Nephron progenitor cell (in vitro differentiated cells): ENCODE results near the gene INSRR.

Source experiments
- DNase-seq: peaks from one replicate; pipeline ENCODE4 v3.0.0; 2021
- H3K27ac Mint-ChIP-seq: 2 replicates; pipeline ENCODE4 v1.8.0; 2021; ENCODE audit warnings: mild to moderate bottlenecking, moderate library complexity, mixed read lengths
- H3K27me3 Mint-ChIP-seq: 2 replicates; pipeline ENCODE4 v1.8.0; 2021; ENCODE audit warnings: mild to moderate bottlenecking, low read depth, mixed read lengths; ENCODE audit not compliant: poor library complexity
- H3K36me3 Mint-ChIP-seq: 2 replicates; pipeline ENCODE4 v1.8.0; 2021; ENCODE audit warnings: low read depth, mixed read lengths
- H3K4me1 Mint-ChIP-seq: 2 replicates; pipeline ENCODE4 v1.8.0; 2021; ENCODE audit warnings: mixed read lengths
- H3K4me3 Mint-ChIP-seq: 2 replicates; pipeline ENCODE4 v1.8.0; 2021; ENCODE audit warnings: mild to moderate bottlenecking, moderate library complexity, mixed read lengths
- H3K9me3 Mint-ChIP-seq: 2 replicates; pipeline ENCODE4 v1.8.0; 2021; ENCODE audit warnings: mild to moderate bottlenecking, moderate library complexity, mixed read lengths
- CTCF ChIP-seq: fragments of 200-600 bp; sonication (generic); IDR thresholded peaks from 2 replicates; pipeline ENCODE4 v1.5.0; 2021; ENCODE audit warnings: antibody characterized with exemption

INSRR gene

GRCh38 chr1:156899956-156900718, 41.2 kb upstream of the INSRR start:
- TF ChIP-seq CTCF = no peak
- Mint-ChIP-seq H3K9me3 (no peaks in the 10 kb centered on the region), H3K27me3 (peaks cover 12% of the 10 kb centered on the region), H3K4me1 (peaks cover 80% of the 10 kb centered on the region), H3K27ac (no peak overlapping the region), H3K36me3 (no peaks in the 10 kb centered on the region), H3K4me3 (no peak overlapping the region)
- no peak for DNase-seq

GRCh38 chr1:156898971-156899664, 40.2 kb upstream of the INSRR start:
- no peak for TF ChIP-seq CTCF
- Mint-ChIP-seq H3K36me3 (no peaks in the 10 kb centered on the region), H3K27ac (no peak overlapping the region), H3K4me1 (peaks cover 88% of the 10 kb centered on the region), H3K9me3 (no peaks in the 10 kb centered on the region), H3K4me3 (no peak overlapping the region), H3K27me3 (peaks cover 11% of the 10 kb centered on the region)
- no peak for DNase-seq

- H3K27me3 Mint-ChIP-seq = peaks cover 12% of the 10 kb centered on the region
- no peaks in the 10 kb centered on the region for H3K9me3 Mint-ChIP-seq
- TF ChIP-seq CTCF = no peak
- H3K4me1 Mint-ChIP-seq = peaks cover 82% of the 10 kb centered on the region
- H3K36me3 Mint-ChIP-seq = no peaks in the 10 kb centered on the region
- peak overlapping the region; percentile 32 for H3K4me3 Mint-ChIP-seq
- H3K27ac Mint-ChIP-seq = no peak overlapping the region
- no peak for DNase-seq
These were observed 39.2 kb upstream of the INSRR start for GRCh38 chr1:156898161-156898566.

- no peak for DNase-seq
- Mint-ChIP-seq H3K27ac (no peak overlapping the region), H3K36me3 (no peaks in the 10 kb centered on the region), H3K9me3 (no peaks in the 10 kb centered on the region), H3K27me3 (peaks cover 21% of the 10 kb centered on the region), H3K4me3 (peak overlapping the region; percentile 62), H3K4me1 (peaks cover 75% of the 10 kb centered on the region)
- TF ChIP-seq CTCF = no peak
These were observed 38.3 kb upstream of the INSRR start for GRCh38 chr1:156897078-156897825.

- Mint-ChIP-seq H3K4me1 (peaks cover 74% of the 10 kb centered on the region), H3K9me3 (no peaks in the 10 kb centered on the region), H3K27ac (no peak overlapping the region), H3K36me3 (no peaks in the 10 kb centered on the region), H3K27me3 (peaks cover 25% of the 10 kb centered on the region), H3K4me3 (no peak overlapping the region)
- no peak for TF ChIP-seq CTCF
- no peak for DNase-seq
These were observed 37.6 kb upstream of the INSRR start for GRCh38 chr1:156896490-156897033.
